Left ventricle myocardium inferior (tissue), 1 donor: ENCODE measurements around the gene KCTD5. TPM values are rescaled to one million over a fixed set of nuclear protein-coding genes. Genes with fewer than 3 reads are reported as not detected.
A peak's percentile ranks its signal among the peaks of the same experiment; 100 is the strongest.

Experiments
- DNase-seq: peaks from one replicate; pipeline ENCODE4 v3.0.0-alpha.2; 2020
- H3K27ac ChIP-seq: fragments of 200-600 bp; replicated peaks from 2 replicates; pipeline ENCODE4 v1.8.0; 2021
- H3K27me3 ChIP-seq: fragments of 200-600 bp; 2 replicates; pipeline ENCODE4 v1.8.0; 2021; ENCODE audit warnings: low read depth
- H3K36me3 ChIP-seq: fragments of 200-600 bp; 2 replicates; pipeline ENCODE4 v1.8.0; 2021
- H3K4me1 ChIP-seq: fragments of 200-600 bp; 2 replicates; pipeline ENCODE4 v1.8.0; 2021
- H3K4me3 ChIP-seq: fragments of 200-600 bp; 2 replicates; pipeline ENCODE4 v1.8.0; 2021; ENCODE audit warnings: mild to moderate bottlenecking, moderate library complexity
- H3K9me3 ChIP-seq: fragments of 200-600 bp; replicated peaks from 2 replicates; pipeline ENCODE4 v1.8.0; 2021
- intact Hi-C: fragments of 100-400 bp; cut with micrococcal nuclease; formaldehyde crosslinking; loops from one replicate; pipeline ENCODE4 v1.11.0; 2022
- total RNA-seq: library from RNA; stranded (reverse); fragmentation: NEBNext Ultra II Directional; extraction: Animal tissue kit (Norgen Biotek cat#: 25700); gene quantifications from one replicate; pipeline ENCODE4 v1.2.1, GENCODE V29; 2021
- TF ChIP-seq, protein P1 (sequence below): fragments of 200-600 bp; IDR thresholded peaks from 2 replicates; pipeline ENCODE4 v1.8.0; 2021; ENCODE audit warnings: antibody characterized with exemption, mild to moderate bottlenecking, borderline replicate concordance
- donor health status: DM: no; HTN: yes; CAD: no; lungs with severe emphysema.

Gene KCTD5
- total RNA-seq, 1 donor from 2014 or later: 10.2 TPM

GRCh38 chr16:2745961-2746360, 63.6 kb downstream of the KCTD5 start:
- no peaks in the 10 kb centered on the region for H3K36me3 ChIP-seq
- H3K4me1 ChIP-seq: peaks cover 1% of the 10 kb centered on the region
- DNase-seq: no peak
- H3K4me3 ChIP-seq: no peak overlapping the region
- H3K27ac ChIP-seq: no peak overlapping the region
- H3K27me3 ChIP-seq: peaks cover 3% of the 10 kb centered on the region
- intact Hi-C loops: no loop called here
- TF ChIP-seq, protein P1, sequence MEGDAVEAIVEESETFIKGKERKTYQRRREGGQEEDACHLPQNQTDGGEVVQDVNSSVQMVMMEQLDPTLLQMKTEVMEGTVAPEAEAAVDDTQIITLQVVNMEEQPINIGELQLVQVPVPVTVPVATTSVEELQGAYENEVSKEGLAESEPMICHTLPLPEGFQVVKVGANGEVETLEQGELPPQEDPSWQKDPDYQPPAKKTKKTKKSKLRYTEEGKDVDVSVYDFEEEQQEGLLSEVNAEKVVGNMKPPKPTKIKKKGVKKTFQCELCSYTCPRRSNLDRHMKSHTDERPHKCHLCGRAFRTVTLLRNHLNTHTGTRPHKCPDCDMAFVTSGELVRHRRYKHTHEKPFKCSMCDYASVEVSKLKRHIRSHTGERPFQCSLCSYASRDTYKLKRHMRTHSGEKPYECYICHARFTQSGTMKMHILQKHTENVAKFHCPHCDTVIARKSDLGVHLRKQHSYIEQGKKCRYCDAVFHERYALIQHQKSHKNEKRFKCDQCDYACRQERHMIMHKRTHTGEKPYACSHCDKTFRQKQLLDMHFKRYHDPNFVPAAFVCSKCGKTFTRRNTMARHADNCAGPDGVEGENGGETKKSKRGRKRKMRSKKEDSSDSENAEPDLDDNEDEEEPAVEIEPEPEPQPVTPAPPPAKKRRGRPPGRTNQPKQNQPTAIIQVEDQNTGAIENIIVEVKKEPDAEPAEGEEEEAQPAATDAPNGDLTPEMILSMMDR: no peak
- H3K9me3 ChIP-seq: no peaks in the 10 kb centered on the region

DNA sequence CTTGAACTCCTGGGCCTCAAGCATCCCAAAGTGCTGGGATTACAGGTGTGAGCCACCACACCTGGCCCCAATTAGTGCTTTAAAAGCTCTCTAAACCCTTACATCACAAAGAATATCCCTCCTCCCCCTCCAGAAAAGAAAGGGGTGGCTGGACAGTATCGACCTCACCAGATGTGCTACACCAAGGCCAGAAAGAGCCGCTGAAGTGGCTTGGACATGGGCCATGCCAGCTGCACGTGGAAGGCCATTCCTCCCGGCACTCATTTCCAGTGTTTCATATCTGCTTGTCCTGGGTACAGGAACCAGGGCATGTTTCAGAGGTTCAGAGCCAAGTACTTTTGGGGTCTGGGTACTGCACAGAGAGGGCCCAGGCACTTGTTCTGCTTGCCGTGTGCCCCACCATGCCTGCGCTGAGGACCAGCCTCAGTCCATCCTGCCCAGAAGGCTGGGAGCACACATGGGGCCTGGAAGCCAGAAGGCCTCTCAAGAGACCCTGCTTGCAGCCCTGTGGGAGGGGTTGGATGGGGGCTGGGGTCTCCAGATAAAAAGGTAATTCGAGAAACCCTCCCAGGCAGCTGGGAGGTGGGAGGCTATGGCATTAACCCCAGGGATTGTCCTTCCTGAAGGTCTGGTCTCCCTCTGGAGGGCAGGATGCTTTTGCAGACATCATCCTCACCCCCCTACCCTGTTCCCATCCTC, 66.6 kb downstream of the KCTD5 start:
- Histone ChIP-seq H3K4me3 (no peak overlapping the region), H3K27me3 (no peaks in the 10 kb centered on the region), H3K9me3 (no peaks in the 10 kb centered on the region), H3K36me3 (no peaks in the 10 kb centered on the region), H3K27ac (no peak overlapping the region), H3K4me1 (peaks cover 25% of the 10 kb centered on the region)
- TF ChIP-seq, protein P1: no peak
- no peak for DNase-seq
- intact Hi-C loops: no loop called here

DNA sequence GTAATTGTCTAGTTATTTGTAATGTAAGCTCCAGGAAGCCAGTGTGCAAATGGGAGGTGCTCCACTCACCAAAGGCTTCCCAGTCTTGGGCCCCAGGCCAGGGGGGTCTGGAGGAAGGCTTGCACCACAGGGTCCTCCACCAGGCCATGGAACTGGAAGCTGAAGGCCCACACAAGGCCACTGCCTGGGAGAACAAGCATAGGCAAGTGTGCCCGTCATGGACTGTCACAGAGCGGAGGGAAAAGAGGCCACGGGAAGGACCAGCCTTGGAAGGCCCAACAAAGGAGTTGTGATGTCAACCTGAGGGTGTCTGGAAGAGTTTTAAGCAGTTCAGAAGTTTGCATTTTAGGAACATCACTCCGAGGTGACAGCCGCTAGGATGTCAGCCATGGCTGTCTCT, 67.2 kb downstream of the KCTD5 start:
- Histone ChIP-seq H3K36me3 (no peaks in the 10 kb centered on the region), H3K4me3 (no peak overlapping the region), H3K27ac (no peak overlapping the region), H3K4me1 (peaks cover 31% of the 10 kb centered on the region), H3K27me3 (no peaks in the 10 kb centered on the region), H3K9me3 (no peaks in the 10 kb centered on the region)
- TF ChIP-seq, protein P1: no peak
- no peak for DNase-seq
- intact Hi-C loops: no loop called here

GRCh38 chr16:2749936-2750335, 67.6 kb downstream of the KCTD5 start:
- intact Hi-C loops: no loop called here
- no peak for DNase-seq

DNA sequence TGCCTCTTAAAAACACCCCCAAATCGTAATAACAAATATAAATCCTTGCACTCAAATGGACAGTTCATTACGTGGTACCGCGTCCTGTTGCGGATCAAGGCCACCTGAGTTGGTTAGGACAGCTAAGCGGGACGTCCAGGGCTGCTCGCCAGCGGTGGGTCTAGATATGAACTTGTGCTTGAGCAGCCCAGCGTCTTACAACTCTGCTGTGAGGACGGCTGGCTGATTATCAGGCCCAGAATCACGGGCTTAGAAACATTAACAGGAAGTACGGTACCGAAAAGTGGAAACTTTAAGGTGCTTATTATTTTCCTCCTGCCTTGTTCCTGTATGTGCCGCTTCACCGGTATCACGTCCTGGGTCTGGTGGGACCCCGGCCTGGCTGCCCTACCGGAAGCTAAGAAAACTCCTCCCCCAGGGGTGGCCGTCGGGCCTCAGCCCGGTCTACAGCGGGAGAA, 69.3 kb downstream of the KCTD5 start:
- no peak for DNase-seq
- TF ChIP-seq, protein P1: no peak
- H3K4me3 ChIP-seq: peak overlapping the region; percentile 82
- peaks cover 3% of the 10 kb centered on the region for H3K36me3 ChIP-seq
- no peaks in the 10 kb centered on the region for H3K27me3 ChIP-seq
- H3K4me1 ChIP-seq: peaks cover 52% of the 10 kb centered on the region
- intact Hi-C loops: no loop called here
- H3K9me3 ChIP-seq: no peaks in the 10 kb centered on the region
- H3K27ac ChIP-seq: peak overlapping the region; percentile 99

More at GRCh38 chr16:2749936-2750335, 67.6 kb downstream of the KCTD5 start:
- Histone ChIP-seq H3K27me3 (no peaks in the 10 kb centered on the region), H3K27ac (no peak overlapping the region), H3K9me3 (no peaks in the 10 kb centered on the region), H3K36me3 (no peaks in the 10 kb centered on the region), H3K4me3 (no peak overlapping the region), H3K4me1 (peaks cover 36% of the 10 kb centered on the region)
- TF ChIP-seq, protein P1: no peak
